ENCODE data around the gene GIMAP8. TPM values are rescaled to one million over a fixed set of nuclear protein-coding genes. Genes with fewer than 3 reads are reported as not detected.
A peak's percentile ranks its signal among the peaks of the same experiment; 100 is the strongest.

Gene GIMAP8
- total RNA-seq, 1 experiment from 2014 or later, result not detected

DNA sequence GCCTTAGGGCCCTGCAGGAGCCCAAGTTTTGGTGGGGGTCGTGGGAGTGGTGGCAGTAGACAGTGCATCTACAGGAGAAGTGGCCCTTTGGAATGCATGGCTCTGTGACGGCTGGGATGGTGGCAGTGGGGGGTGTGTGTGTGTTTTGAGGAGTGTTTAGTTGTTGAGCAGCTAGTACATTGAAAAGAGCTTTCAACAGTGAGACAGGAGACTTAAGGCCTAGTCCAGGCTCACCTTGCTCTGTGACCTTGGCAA lies 44.2 kb upstream of the GIMAP8 start:
- Histone ChIP-seq H3K9me3 (ENCODE audit: control insufficient read depth, low read depth, low read length) (no peaks in the 10 kb centered on the region), H3K27me3 (ENCODE audit: insufficient read depth, low read length) (no peaks in the 10 kb centered on the region), H2BK120ac (ENCODE audit: low read depth, low read length, poor library complexity, severe bottlenecking) (no peak overlapping the region), H3K79me2 (ENCODE audit: insufficient read depth, low read length) (no peaks in the 10 kb centered on the region), H2BK5ac (ENCODE audit: insufficient read length, low read length) (no peak overlapping the region), H3K27ac (ENCODE audit: insufficient read length, low read depth, low read length) (no peak overlapping the region), H2BK20ac (ENCODE audit: low read depth, low read length, poor library complexity, severe bottlenecking) (no peak overlapping the region), H3K56ac (ENCODE audit: insufficient read length, low read depth, low read length) (no peak overlapping the region), H4K8ac (replicated peaks; ENCODE audit: insufficient read length, low read depth, low read length) (no peak overlapping the region), H3K23me2 (ENCODE audit: insufficient read length, low read depth, low read length, poor library complexity, severe bottlenecking) (peaks cover 8% of the 10 kb centered on the region), H4K20me1 (ENCODE audit: control insufficient read depth, insufficient read depth, insufficient read length) (no peaks in the 10 kb centered on the region), H3K79me1 (ENCODE audit: insufficient read depth, low read depth, low read length, poor library complexity, severe bottlenecking) (no peaks in the 10 kb centered on the region), H2BK15ac (ENCODE audit: low read depth, low read length) (no peak overlapping the region), H4K91ac (ENCODE audit: insufficient read length, low read depth, low read length) (no peak overlapping the region), H4K5ac (ENCODE audit: insufficient read length, low read depth, low read length) (no peak overlapping the region), H3K9ac (ENCODE audit: extremely low read depth, insufficient read length, low read length) (no peak overlapping the region), H2AFZ (ENCODE audit: low read length) (no peak overlapping the region), H3K18ac (ENCODE audit: insufficient read length, low read depth, low read length) (no peak overlapping the region), H2AK5ac (ENCODE audit: insufficient read length, low read length) (no peak overlapping the region), H2BK12ac (ENCODE audit: insufficient read length, low read depth, low read length) (no peak overlapping the region), H3K4ac (ENCODE audit: low read depth, low read length) (no peak overlapping the region), H3K4me2 (ENCODE audit: insufficient read depth, insufficient read length, low read length) (peak overlapping the region; percentile 62), H3K23ac (ENCODE audit: insufficient read length, low read depth, low read length) (no peak overlapping the region), H3K4me1 (ENCODE audit: insufficient read depth, low read length) (peaks cover 27% of the 10 kb centered on the region), H3T11ph (ENCODE audit: low read length) (no peak overlapping the region), H3K14ac (ENCODE audit: insufficient read depth, low read length) (no peak overlapping the region)
- WGBS (ENCODE audit: extremely low coverage, insufficient read length, low lambda C conversion rate), result no CpG with 5 or more reads among the region's 2 CpGs
- Mint-ChIP-seq H3K9me3 (no peaks in the 10 kb centered on the region; a peak in 1 of 5 replicates), H3K4me1 (peaks cover 52% of the 10 kb centered on the region in 2 experiments), H3K27me3 (ENCODE audit: low read depth) (no peaks in the 10 kb centered on the region), H3K4me3 (peak overlapping the region; percentile 73 to 92), H3K27ac (peak overlapping the region; percentile 40 to 93 (median 93); a peak in 5 of 7 replicates), H3K36me3 (ENCODE audit: insufficient read depth in 1 of 3, low read depth in 3 of 3) (peaks cover 11 to 32% (median 31%) of the 10 kb centered on the region in 3 experiments)
- TF ChIP-seq CTCF (conservative IDR thresholded peaks at IDR 0.05), result no peak
- no peak for DNase-seq

All from H9 (cell line).